Measurements from ENCODE around the gene KLF16. TPM values are rescaled to one million over a fixed set of nuclear protein-coding genes. Genes with fewer than 3 reads are reported as not detected.

The KLF16 gene
- total and polyA plus RNA-seq, 9 of the 15 experiments (the other 6 are each of a cell fraction or from before 2014, with no cell fraction given) = 0.04 to 60.4 (median 6.8) TPM

DNA sequence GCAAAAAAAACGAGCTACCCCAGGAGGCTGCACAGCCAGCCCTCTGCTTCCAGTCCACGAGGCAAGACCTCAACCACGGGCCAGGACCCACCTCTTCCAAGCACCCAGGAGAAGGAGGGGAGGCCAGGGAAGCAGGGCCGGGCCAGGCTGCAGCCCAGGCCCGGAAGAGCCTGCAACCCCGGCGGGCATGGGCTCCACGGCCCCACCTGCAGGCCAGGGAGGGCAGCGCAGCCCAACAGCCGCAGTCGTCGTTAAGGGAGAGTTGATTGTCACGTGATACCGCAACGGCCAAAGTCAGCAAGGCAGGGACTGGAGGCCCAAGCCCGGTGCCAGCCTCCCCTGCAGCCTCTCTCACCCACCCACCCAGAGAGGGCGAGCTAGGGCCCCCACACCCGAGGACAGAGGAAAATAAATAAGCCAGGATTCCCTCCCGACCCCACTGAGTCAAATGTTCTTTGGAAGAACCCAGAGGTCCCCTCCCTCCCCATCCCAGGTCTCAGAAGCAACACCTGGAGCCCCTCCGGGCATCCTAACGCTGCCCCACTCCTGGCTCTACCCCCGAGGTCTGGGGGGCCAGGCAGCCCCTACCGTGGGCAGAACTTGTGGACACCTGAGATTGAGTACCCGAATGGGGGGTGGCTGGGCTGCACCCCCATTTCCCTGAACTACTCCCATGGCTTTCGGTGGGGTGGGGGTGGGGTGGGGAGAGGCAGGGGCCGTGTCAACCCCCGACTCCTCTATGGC is 9.9 kb downstream of the KLF16 start (continued):
- TF ChIP-seq, protein P1, sequence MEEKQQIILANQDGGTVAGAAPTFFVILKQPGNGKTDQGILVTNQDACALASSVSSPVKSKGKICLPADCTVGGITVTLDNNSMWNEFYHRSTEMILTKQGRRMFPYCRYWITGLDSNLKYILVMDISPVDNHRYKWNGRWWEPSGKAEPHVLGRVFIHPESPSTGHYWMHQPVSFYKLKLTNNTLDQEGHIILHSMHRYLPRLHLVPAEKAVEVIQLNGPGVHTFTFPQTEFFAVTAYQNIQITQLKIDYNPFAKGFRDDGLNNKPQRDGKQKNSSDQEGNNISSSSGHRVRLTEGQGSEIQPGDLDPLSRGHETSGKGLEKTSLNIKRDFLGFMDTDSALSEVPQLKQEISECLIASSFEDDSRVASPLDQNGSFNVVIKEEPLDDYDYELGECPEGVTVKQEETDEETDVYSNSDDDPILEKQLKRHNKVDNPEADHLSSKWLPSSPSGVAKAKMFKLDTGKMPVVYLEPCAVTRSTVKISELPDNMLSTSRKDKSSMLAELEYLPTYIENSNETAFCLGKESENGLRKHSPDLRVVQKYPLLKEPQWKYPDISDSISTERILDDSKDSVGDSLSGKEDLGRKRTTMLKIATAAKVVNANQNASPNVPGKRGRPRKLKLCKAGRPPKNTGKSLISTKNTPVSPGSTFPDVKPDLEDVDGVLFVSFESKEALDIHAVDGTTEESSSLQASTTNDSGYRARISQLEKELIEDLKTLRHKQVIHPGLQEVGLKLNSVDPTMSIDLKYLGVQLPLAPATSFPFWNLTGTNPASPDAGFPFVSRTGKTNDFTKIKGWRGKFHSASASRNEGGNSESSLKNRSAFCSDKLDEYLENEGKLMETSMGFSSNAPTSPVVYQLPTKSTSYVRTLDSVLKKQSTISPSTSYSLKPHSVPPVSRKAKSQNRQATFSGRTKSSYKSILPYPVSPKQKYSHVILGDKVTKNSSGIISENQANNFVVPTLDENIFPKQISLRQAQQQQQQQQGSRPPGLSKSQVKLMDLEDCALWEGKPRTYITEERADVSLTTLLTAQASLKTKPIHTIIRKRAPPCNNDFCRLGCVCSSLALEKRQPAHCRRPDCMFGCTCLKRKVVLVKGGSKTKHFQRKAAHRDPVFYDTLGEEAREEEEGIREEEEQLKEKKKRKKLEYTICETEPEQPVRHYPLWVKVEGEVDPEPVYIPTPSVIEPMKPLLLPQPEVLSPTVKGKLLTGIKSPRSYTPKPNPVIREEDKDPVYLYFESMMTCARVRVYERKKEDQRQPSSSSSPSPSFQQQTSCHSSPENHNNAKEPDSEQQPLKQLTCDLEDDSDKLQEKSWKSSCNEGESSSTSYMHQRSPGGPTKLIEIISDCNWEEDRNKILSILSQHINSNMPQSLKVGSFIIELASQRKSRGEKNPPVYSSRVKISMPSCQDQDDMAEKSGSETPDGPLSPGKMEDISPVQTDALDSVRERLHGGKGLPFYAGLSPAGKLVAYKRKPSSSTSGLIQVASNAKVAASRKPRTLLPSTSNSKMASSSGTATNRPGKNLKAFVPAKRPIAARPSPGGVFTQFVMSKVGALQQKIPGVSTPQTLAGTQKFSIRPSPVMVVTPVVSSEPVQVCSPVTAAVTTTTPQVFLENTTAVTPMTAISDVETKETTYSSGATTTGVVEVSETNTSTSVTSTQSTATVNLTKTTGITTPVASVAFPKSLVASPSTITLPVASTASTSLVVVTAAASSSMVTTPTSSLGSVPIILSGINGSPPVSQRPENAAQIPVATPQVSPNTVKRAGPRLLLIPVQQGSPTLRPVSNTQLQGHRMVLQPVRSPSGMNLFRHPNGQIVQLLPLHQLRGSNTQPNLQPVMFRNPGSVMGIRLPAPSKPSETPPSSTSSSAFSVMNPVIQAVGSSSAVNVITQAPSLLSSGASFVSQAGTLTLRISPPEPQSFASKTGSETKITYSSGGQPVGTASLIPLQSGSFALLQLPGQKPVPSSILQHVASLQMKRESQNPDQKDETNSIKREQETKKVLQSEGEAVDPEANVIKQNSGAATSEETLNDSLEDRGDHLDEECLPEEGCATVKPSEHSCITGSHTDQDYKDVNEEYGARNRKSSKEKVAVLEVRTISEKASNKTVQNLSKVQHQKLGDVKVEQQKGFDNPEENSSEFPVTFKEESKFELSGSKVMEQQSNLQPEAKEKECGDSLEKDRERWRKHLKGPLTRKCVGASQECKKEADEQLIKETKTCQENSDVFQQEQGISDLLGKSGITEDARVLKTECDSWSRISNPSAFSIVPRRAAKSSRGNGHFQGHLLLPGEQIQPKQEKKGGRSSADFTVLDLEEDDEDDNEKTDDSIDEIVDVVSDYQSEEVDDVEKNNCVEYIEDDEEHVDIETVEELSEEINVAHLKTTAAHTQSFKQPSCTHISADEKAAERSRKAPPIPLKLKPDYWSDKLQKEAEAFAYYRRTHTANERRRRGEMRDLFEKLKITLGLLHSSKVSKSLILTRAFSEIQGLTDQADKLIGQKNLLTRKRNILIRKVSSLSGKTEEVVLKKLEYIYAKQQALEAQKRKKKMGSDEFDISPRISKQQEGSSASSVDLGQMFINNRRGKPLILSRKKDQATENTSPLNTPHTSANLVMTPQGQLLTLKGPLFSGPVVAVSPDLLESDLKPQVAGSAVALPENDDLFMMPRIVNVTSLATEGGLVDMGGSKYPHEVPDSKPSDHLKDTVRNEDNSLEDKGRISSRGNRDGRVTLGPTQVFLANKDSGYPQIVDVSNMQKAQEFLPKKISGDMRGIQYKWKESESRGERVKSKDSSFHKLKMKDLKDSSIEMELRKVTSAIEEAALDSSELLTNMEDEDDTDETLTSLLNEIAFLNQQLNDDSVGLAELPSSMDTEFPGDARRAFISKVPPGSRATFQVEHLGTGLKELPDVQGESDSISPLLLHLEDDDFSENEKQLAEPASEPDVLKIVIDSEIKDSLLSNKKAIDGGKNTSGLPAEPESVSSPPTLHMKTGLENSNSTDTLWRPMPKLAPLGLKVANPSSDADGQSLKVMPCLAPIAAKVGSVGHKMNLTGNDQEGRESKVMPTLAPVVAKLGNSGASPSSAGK (IDR thresholded peaks at IDR 0.05) = no peak; the same call in 1 of the 2 replicates
- TF ChIP-seq, protein P2, sequence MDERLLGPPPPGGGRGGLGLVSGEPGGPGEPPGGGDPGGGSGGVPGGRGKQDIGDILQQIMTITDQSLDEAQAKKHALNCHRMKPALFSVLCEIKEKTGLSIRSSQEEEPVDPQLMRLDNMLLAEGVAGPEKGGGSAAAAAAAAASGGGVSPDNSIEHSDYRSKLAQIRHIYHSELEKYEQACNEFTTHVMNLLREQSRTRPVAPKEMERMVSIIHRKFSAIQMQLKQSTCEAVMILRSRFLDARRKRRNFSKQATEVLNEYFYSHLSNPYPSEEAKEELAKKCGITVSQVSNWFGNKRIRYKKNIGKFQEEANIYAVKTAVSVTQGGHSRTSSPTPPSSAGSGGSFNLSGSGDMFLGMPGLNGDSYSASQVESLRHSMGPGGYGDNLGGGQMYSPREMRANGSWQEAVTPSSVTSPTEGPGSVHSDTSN (CRISPR knock-in tag; IDR thresholded peaks at IDR 0.05; ENCODE audit: low read depth) = no peak
- TF ChIP-seq, protein P2 (tag; conservative IDR thresholded peaks at IDR 0.05; ENCODE audit: low read depth) = no peak
- TF ChIP-seq, protein P3, sequence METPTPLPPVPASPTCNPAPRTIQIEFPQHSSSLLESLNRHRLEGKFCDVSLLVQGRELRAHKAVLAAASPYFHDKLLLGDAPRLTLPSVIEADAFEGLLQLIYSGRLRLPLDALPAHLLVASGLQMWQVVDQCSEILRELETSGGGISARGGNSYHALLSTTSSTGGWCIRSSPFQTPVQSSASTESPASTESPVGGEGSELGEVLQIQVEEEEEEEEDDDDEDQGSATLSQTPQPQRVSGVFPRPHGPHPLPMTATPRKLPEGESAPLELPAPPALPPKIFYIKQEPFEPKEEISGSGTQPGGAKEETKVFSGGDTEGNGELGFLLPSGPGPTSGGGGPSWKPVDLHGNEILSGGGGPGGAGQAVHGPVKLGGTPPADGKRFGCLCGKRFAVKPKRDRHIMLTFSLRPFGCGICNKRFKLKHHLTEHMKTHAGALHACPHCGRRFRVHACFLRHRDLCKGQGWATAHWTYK (CRISPR knock-in tag; IDR thresholded peaks at IDR 0.05) = peak; percentile 88; the same call in 1 of the 2 replicates
- no peak for TF ChIP-seq BRF1 (IDR thresholded peaks at IDR 0.05; ENCODE audit: borderline replicate concordance, extremely low read depth, insufficient read length)
- peak; percentile 90 for TF ChIP-seq HMGN3 (IDR thresholded peaks at IDR 0.05; ENCODE audit: borderline replicate concordance, extremely low read depth, insufficient read length, low read depth, low read length)
- no peak for TF ChIP-seq ZNF175 (CRISPR knock-in tag; IDR thresholded peaks at IDR 0.05; ENCODE audit: low read depth)
- peak in 1 of 2 experiments; percentile 36; a peak in 1 of 4 replicates for TF ChIP-seq TEAD1 (CRISPR knock-in tag; IDR thresholded peaks at IDR 0.05)
- 0 out of 2 replicates have a peak, but pooled peaks have one; percentile 27 for TF ChIP-seq POLR2A (conservative IDR thresholded peaks at IDR 0.05)
